NCI-H1930 (cell line): ENCODE results near the gene ROBO2.
A peak's percentile ranks its signal among the peaks of the same experiment; 100 is the strongest.

Source experiments
- DNase-seq, 2 experiments: peaks; one replicate each; lab custom pipeline; 2025; lab: John Stamatoyannopoulos, UW

ROBO2 gene

GRCh38 chr3:77259694-77260093 is 219.8 kb downstream of the ROBO2 start:
- DNase-seq, result no peak

- no peak for DNase-seq
Measured at GRCh38 chr3:77262361-77262760, 222.5 kb downstream of the ROBO2 start.

GRCh38 chr3:77267589-77267988 is 227.7 kb downstream of the ROBO2 start:
- no peak for DNase-seq

GRCh38 chr3:77271306-77271705 is 231.4 kb downstream of the ROBO2 start:
- DNase-seq, result no peak

- no peak for DNase-seq
Measured at GRCh38 chr3:77271711-77272110, 231.8 kb downstream of the ROBO2 start.

- no peak for DNase-seq
Measured at GRCh38 chr3:77279276-77279675, 239.4 kb downstream of the ROBO2 start.

GRCh38 chr3:77281721-77282120 is 241.8 kb downstream of the ROBO2 start:
- DNase-seq, result no peak

- DNase-seq, result no peak
Measured at GRCh38 chr3:77283108-77283507, 243.2 kb downstream of the ROBO2 start.

- no peak for DNase-seq
Measured at GRCh38 chr3:77288348-77288747, 248.4 kb downstream of the ROBO2 start.

- DNase-seq, result no peak
Measured at GRCh38 chr3:77296527-77296926, 256.6 kb downstream of the ROBO2 start.

- no peak for DNase-seq
Measured at GRCh38 chr3:77298417-77298816, 258.5 kb downstream of the ROBO2 start.

GRCh38 chr3:77303955-77304699 is 264.2 kb downstream of the ROBO2 start:
- DNase-seq, result peak; percentile 84 to 87

- peak in 1 of 2 experiments; percentile 87 for DNase-seq
Measured at GRCh38 chr3:77304700-77305021, 264.8 kb downstream of the ROBO2 start.

GRCh38 chr3:77309460-77309859 is 269.6 kb downstream of the ROBO2 start:
- DNase-seq, result no peak

GRCh38 chr3:77313843-77314242 is 273.9 kb downstream of the ROBO2 start:
- DNase-seq, result no peak

GRCh38 chr3:77319711-77320110 is 279.8 kb downstream of the ROBO2 start:
- no peak for DNase-seq

- no peak for DNase-seq
Measured at GRCh38 chr3:77320514-77320913, 280.6 kb downstream of the ROBO2 start.

GRCh38 chr3:77321646-77322045 is 281.7 kb downstream of the ROBO2 start:
- no peak for DNase-seq

- no peak for DNase-seq
Measured at GRCh38 chr3:77323626-77324025, 283.7 kb downstream of the ROBO2 start.

- DNase-seq, result no peak
Measured at GRCh38 chr3:77324105-77324504, 284.2 kb downstream of the ROBO2 start.

- DNase-seq, result no peak
Measured at GRCh38 chr3:77325280-77325679, 285.4 kb downstream of the ROBO2 start.

- DNase-seq, result no peak
Measured at GRCh38 chr3:77325702-77326101, 285.8 kb downstream of the ROBO2 start.

- no peak for DNase-seq
Measured at GRCh38 chr3:77326586-77326985, 286.7 kb downstream of the ROBO2 start.

GRCh38 chr3:77328690-77329089 is 288.8 kb downstream of the ROBO2 start:
- no peak for DNase-seq
